HL-60/S4 treated with phorbol 12-myristate 13-acetate at 8.2 ng/mL for 4 days and 3 days (cell line): ENCODE results near the gene C2CD3.

ENCODE experiments used
- in situ Hi-C: fragments of 300-500 bp; cut with MboI; formaldehyde crosslinking; loops from 2 replicates; pipeline ENCODE4 v1.15.0; 2022; ENCODE audit warnings: low sequenced_read_pairs

Gene C2CD3

GRCh38 chr11:74170694-74171629 is at the start of gene C2CD3, which contains the start of gene PPME1:
C2CD3 (minus strand) TSS chr11:74171002; CDS start chr11:74170792, 210 bp downstream.
PPME1 (plus strand) TSS chr11:74171289; CDS start chr11:74171422, 133 bp downstream.
- in situ Hi-C loops = no loop called here

GRCh38 chr11:74220376-74220775 is 49.6 kb upstream of the C2CD3 start:
- in situ Hi-C loops = no loop called here

- in situ Hi-C loops = no loop called here
Measured at GRCh38 chr11:74212533-74212932, 41.7 kb upstream of the C2CD3 start.

- in situ Hi-C loops = no loop called here
Measured at GRCh38 chr11:74208507-74208906, 37.7 kb upstream of the C2CD3 start.

- in situ Hi-C loops = no loop called here
Measured at GRCh38 chr11:74206746-74207145, 35.9 kb upstream of the C2CD3 start.

- in situ Hi-C loops = no loop called here
Measured at GRCh38 chr11:74205181-74205580, 34.4 kb upstream of the C2CD3 start.

GRCh38 chr11:74204701-74205100 is 33.9 kb upstream of the C2CD3 start:
- in situ Hi-C loops = no loop called here

- in situ Hi-C loops = no loop called here
Measured at GRCh38 chr11:74203966-74204365, 33.2 kb upstream of the C2CD3 start.

GRCh38 chr11:74196781-74197486 is 26.1 kb upstream of the C2CD3 start:
- in situ Hi-C loops = no loop called here

GRCh38 chr11:74195828-74196227 is 25.0 kb upstream of the C2CD3 start:
- in situ Hi-C loops = no loop called here

- in situ Hi-C loops = no loop called here
Measured at GRCh38 chr11:74185695-74186094, 14.9 kb upstream of the C2CD3 start.

- in situ Hi-C loops = no loop called here
Measured at GRCh38 chr11:74185285-74185684, 14.5 kb upstream of the C2CD3 start.

- in situ Hi-C loops = no loop called here
Measured at GRCh38 chr11:74182635-74183034, 11.8 kb upstream of the C2CD3 start.

- in situ Hi-C loops = no loop called here
Measured at GRCh38 chr11:74179234-74180052, 8.6 kb upstream of the C2CD3 start.

- in situ Hi-C loops = no loop called here
Measured at GRCh38 chr11:74175920-74176319, 5.1 kb upstream of the C2CD3 start.

GRCh38 chr11:74171997-74172396 is 1.2 kb upstream of the C2CD3 start:
- in situ Hi-C loops = no loop called here

GRCh38 chr11:74171630-74171968 is 797 bp upstream of the C2CD3 start:
- in situ Hi-C loops = no loop called here

GRCh38 chr11:74169738-74170458 is 904 bp downstream of the C2CD3 start:
- in situ Hi-C loops = no loop called here

- in situ Hi-C loops = no loop called here
Measured at GRCh38 chr11:74168838-74169237, 2.0 kb downstream of the C2CD3 start.

- in situ Hi-C loops = no loop called here
Measured at GRCh38 chr11:74162681-74163467, 7.9 kb downstream of the C2CD3 start.
